ENCODE measurements around the gene NAP1L1. TPM values are rescaled to one million over a fixed set of nuclear protein-coding genes. Genes with fewer than 3 reads are reported as not detected.

The NAP1L1 gene
- total and polyA plus RNA-seq, 8 donors: 95.0 to 342 (median 232) TPM

GRCh38 chr12:76060111-76060510, 24.4 kb downstream of the NAP1L1 start:
- H3K27me3 ChIP-seq: no peaks in the 10 kb centered on the region
- no peak overlapping the region for H3K27ac ChIP-seq
- peaks cover 4 to 89% (median 77%) of the 10 kb centered on the region in 4 donors for H3K36me3 ChIP-seq
- DNase-seq: no peak
- WGBS, 5 donors: 12 to 36% (median 29%) methylated on average over 2 of the region's 2 CpGs
- intact Hi-C loops (cut with DNase I; ENCODE audit: low total_unique reads): no loop called here
- peaks cover 0 to 13% (median 9%) of the 10 kb centered on the region in 4 donors for H3K9me3 ChIP-seq
- peaks cover 0 to 23% (median 5%) of the 10 kb centered on the region in 4 donors for H3K4me1 ChIP-seq
- H3K4me3 ChIP-seq: no peak overlapping the region
- no peak for TF ChIP-seq CTCF (IDR thresholded peaks at IDR 0.05)
- no peak for TF ChIP-seq POLR2A (IDR thresholded peaks at IDR 0.05)
- no peak for TF ChIP-seq EP300 (IDR thresholded peaks at IDR 0.05)
- no peak for TF ChIP-seq POLR2AphosphoS5 (IDR thresholded peaks at IDR 0.05)

- TF ChIP-seq CTCF (IDR thresholded peaks at IDR 0.05): no peak
- TF ChIP-seq EP300 (IDR thresholded peaks at IDR 0.05): no peak
- no peak for TF ChIP-seq POLR2A (IDR thresholded peaks at IDR 0.05)
- TF ChIP-seq POLR2AphosphoS5 (IDR thresholded peaks at IDR 0.05): no peak
- Histone ChIP-seq H3K27ac (no peak overlapping the region), H3K27me3 (no peaks in the 10 kb centered on the region), H3K4me1 (peaks cover 0 to 23% (median 5%) of the 10 kb centered on the region in 4 donors), H3K9me3 (no peaks in the 10 kb centered on the region), H3K36me3 (peaks cover 12 to 92% (median 83%) of the 10 kb centered on the region in 4 donors), H3K4me3 (no peak overlapping the region)
- intact Hi-C loops (cut with DNase I; ENCODE audit: low total_unique reads): no loop called here
- 94 to 97% (median 97%) methylated on average over 7 of the region's 7 CpGs for WGBS, 5 donors
- no peak for DNase-seq
These were observed 27.2 kb downstream of the NAP1L1 start for GRCh38 chr12:76057326-76057725.

GRCh38 chr12:76055393-76055792, 29.1 kb downstream of the NAP1L1 start:
- H3K27ac ChIP-seq: no peak overlapping the region
- TF ChIP-seq EP300 (IDR thresholded peaks at IDR 0.05): no peak
- no peak for TF ChIP-seq POLR2AphosphoS5 (IDR thresholded peaks at IDR 0.05)
- no peak for TF ChIP-seq CTCF (IDR thresholded peaks at IDR 0.05)
- no peak for TF ChIP-seq POLR2A (IDR thresholded peaks at IDR 0.05)
- no peaks in the 10 kb centered on the region for H3K27me3 ChIP-seq
- no peaks in the 10 kb centered on the region for H3K9me3 ChIP-seq
- peaks cover 20 to 97% (median 95%) of the 10 kb centered on the region in 4 donors for H3K36me3 ChIP-seq
- WGBS, 5 donors: 84 to 94% (median 90%) methylated on average over 2 of the region's 2 CpGs
- intact Hi-C loops (cut with DNase I; ENCODE audit: low total_unique reads): no loop called here
- no peak for DNase-seq
- no peak overlapping the region for H3K4me3 ChIP-seq
- peaks cover 0 to 7% (median 0%) of the 10 kb centered on the region in 4 donors for H3K4me1 ChIP-seq

DNA sequence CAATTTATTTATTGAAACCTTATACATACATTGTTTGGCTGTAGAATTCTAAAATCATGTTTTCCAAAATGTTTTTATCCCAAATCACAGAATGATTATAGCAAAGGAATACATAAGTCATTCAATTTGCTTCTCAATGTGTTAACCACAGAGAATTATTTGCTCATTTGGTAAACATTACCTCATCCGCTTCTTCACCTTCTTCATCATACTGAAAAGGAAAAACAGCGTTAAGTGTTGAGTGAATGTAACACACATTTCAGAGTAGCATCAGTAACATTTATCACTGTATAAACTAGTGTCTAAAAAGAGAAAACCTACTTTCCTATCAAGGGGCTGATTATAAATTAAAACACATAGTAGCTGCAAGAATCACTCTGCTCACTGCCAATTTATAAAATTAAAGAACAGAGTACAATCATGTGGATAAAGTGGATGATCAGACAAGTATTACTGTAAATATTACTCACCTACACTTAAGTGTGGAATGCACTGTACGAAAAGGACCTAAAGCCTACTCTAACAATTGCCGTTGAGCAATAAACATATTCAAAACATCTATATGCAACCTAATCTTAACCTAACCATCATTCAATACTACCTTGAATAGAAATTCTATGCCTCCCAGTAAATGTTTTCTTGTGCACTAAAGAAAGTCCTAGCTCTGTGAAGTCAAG, 34.8 kb downstream of the NAP1L1 start:
- Histone ChIP-seq H3K4me3 (no peak overlapping the region), H3K27ac (no peak overlapping the region), H3K9me3 (no peaks in the 10 kb centered on the region), H3K27me3 (no peaks in the 10 kb centered on the region), H3K4me1 (no peaks in the 10 kb centered on the region), H3K36me3 (peaks cover 34 to 77% (median 68%) of the 10 kb centered on the region in 4 donors)
- 79 to 89% (median 87%) methylated on average over 4 of the region's 4 CpGs for WGBS, 5 donors
- intact Hi-C loops (cut with DNase I; ENCODE audit: low total_unique reads): no loop called here
- TF ChIP-seq POLR2A (IDR thresholded peaks at IDR 0.05) (no peak), POLR2AphosphoS5 (IDR thresholded peaks at IDR 0.05) (no peak), CTCF (IDR thresholded peaks at IDR 0.05) (no peak), EP300 (IDR thresholded peaks at IDR 0.05) (no peak)
- DNase-seq: no peak
